HL-60 (cell line): ENCODE data around the gene HIRA.
A peak's percentile ranks its signal among the peaks of the same experiment; 100 is the strongest.

Experiments used
- DNase-seq, 2 experiments: peaks; one replicate each; pipeline ENCODE4 v3.0.0-alpha.2; 2010 to 2020; ENCODE audit warnings: low read depth in 1 of 2, low spot score in 1 of 2
- H3K27ac ChIP-seq: fragments of 250-450 bp; sonication (Bioruptor Pico); replicated peaks from 2 replicates; pipeline ENCODE4 v1.5.1; 2020; ENCODE audit warnings: mild to moderate bottlenecking, moderate library complexity
- H3K27me3 ChIP-seq: fragments of 250-450 bp; sonication (Bioruptor Pico); 2 replicates; pipeline ENCODE4 v1.5.1; 2021; ENCODE audit warnings: mild to moderate bottlenecking, moderate library complexity; ENCODE audit not compliant: insufficient read depth, poor library complexity, severe bottlenecking
- H3K4me3 ChIP-seq: replicated peaks from 2 replicates; pipeline ENCODE4 v1.5.1; 2011; ENCODE audit warnings: mild to moderate bottlenecking, control low read depth, low read length; ENCODE audit not compliant: insufficient read depth
- CTCF ChIP-seq: IDR thresholded peaks from one replicate; pipeline ENCODE4 v1.5.1; 2011; ENCODE audit warnings: low read length, control low read depth, inconsistent platforms; ENCODE audit not compliant: insufficient read depth
- GABPA ChIP-seq: IDR thresholded peaks from 2 replicates; pipeline ENCODE4 v1.6.1; 2012; ENCODE audit warnings: low read depth
- POLR2AphosphoS5 ChIP-seq: IDR thresholded peaks from 2 replicates; pipeline ENCODE4 v1.6.1; 2012; ENCODE audit warnings: low read depth
- REST ChIP-seq: IDR thresholded peaks from 2 replicates; pipeline ENCODE4 v1.6.1; 2012; ENCODE audit warnings: low read depth; ENCODE audit not compliant: insufficient replicate concordance
- SPI1 ChIP-seq: IDR thresholded peaks from 2 replicates; pipeline ENCODE4 v1.6.1; 2012; ENCODE audit warnings: low read depth, mild to moderate bottlenecking, borderline replicate concordance

Gene HIRA

GRCh38 chr22:19478901-19479354, 47.4 kb upstream of the HIRA start, which contains the start of gene UFD1:
Gene UFD1 (minus strand): TSS chr22:19479193. CDS start chr22:19479085, 108 bp downstream.
- DNase-seq = peak; percentile 65 to 80
- H3K4me3 ChIP-seq = peak within 1 kb of the TSS; percentile 100
- no peaks in the 10 kb centered on the region for H3K27me3 ChIP-seq
- peak within 1 kb of the TSS; percentile 100 for H3K27ac ChIP-seq
- TF ChIP-seq POLR2AphosphoS5 (peak; percentile 35; the same call in 1 of the 2 replicates), CTCF (no peak), SPI1 (no peak), GABPA (peak; percentile 86), REST (no peak)

GRCh38 chr22:19478045-19478900, 46.7 kb upstream of the HIRA start:
- TF ChIP-seq GABPA = no peak
- no peak for TF ChIP-seq SPI1
- TF ChIP-seq POLR2AphosphoS5 = no peak
- no peak for TF ChIP-seq CTCF
- Histone ChIP-seq H3K27ac (peak overlapping the region; percentile 100), H3K4me3 (peak overlapping the region; percentile 100), H3K27me3 (no peaks in the 10 kb centered on the region)
- DNase-seq = no peak

GRCh38 chr22:19477321-19478044, 46.0 kb upstream of the HIRA start:
- Histone ChIP-seq H3K27ac (no peak overlapping the region), H3K27me3 (no peaks in the 10 kb centered on the region), H3K4me3 (peak overlapping the region; percentile 100)
- no peak for TF ChIP-seq REST
- TF ChIP-seq POLR2AphosphoS5 = no peak
- no peak for TF ChIP-seq CTCF
- no peak for TF ChIP-seq SPI1
- no peak for TF ChIP-seq GABPA
- DNase-seq = no peak
